H1 (cell line): ENCODE data around the gene EEF2K. TPM values are rescaled to one million over a fixed set of nuclear protein-coding genes. Genes with fewer than 3 reads are reported as not detected.

ENCODE experiments used
- CTCF ChIA-PET: fragments of 300-600 bp; sonication (Branson Sonifier 250); formaldehyde crosslinking; loops from one replicate; lab custom pipeline; 2021; ENCODE audit not compliant: partially characterized antibody; lab: Charles Lee
- POLR2A ChIA-PET: fragments of 300-600 bp; sonication (Branson Sonifier 250); formaldehyde crosslinking; loops from one replicate; lab custom pipeline; 2021; ENCODE audit warnings: inconsistent platforms; ENCODE audit not compliant: partially characterized antibody; lab: Charles Lee
- DNase-seq, 2 experiments: peaks; one replicate each; pipeline versions ENCODE4 v3.0.0 to v3.0.0-alpha.2; 2010 to 2022; ENCODE audit warnings: low spot score in 2 of 2, low read depth in 1 of 2, mixed read lengths in 1 of 2
- FAIRE-seq: peaks from 2 replicates; lab custom pipeline; 2011; peaks lifted over from hg19 to GRCh38; lab: Jason Lieb, UNC
- H2AFZ ChIP-seq: 2 replicates; pipeline ENCODE4 v1.8.1; 2012; ENCODE audit warnings: low read length, inconsistent platforms
- H2AK5ac ChIP-seq: 2 replicates; pipeline ENCODE4 v1.6.1; 2013; ENCODE audit warnings: low read depth, low read length
- H2BK120ac ChIP-seq: replicated peaks from 2 replicates; pipeline ENCODE3; 2013; ENCODE audit warnings: low read depth, low read length, inconsistent platforms
- H2BK12ac ChIP-seq: 2 replicates; pipeline ENCODE4 v1.6.1; 2013; ENCODE audit warnings: low read depth, low read length
- H2BK15ac ChIP-seq: 2 replicates; pipeline ENCODE4 v1.6.1; 2013; ENCODE audit warnings: low read length
- H2BK20ac ChIP-seq: 2 replicates; pipeline ENCODE4 v1.6.1; 2013; ENCODE audit warnings: low read length
- H2BK5ac ChIP-seq: 2 replicates; pipeline ENCODE4 v1.6.1; 2013; ENCODE audit warnings: low read depth, low read length
- H3K14ac ChIP-seq: 2 replicates; pipeline ENCODE4 v1.6.1; 2013; ENCODE audit warnings: inconsistent platforms; ENCODE audit not compliant: insufficient read length
- H3K18ac ChIP-seq: 2 replicates; pipeline ENCODE4 v1.6.1; 2013; ENCODE audit warnings: low read length; ENCODE audit errors: extremely low read depth
- H3K23ac ChIP-seq: 2 replicates; pipeline ENCODE4 v1.6.1; 2013; ENCODE audit warnings: inconsistent platforms; ENCODE audit not compliant: insufficient read length
- H3K23me2 ChIP-seq: 2 replicates; pipeline ENCODE4 v1.6.1; 2013; ENCODE audit warnings: low read depth, low read length
- H3K27ac ChIP-seq: 2 replicates; pipeline ENCODE4 v1.6.1; 2011; ENCODE audit warnings: low read depth, low read length, inconsistent platforms
- H3K27me3 ChIP-seq, 4 experiments: replicated peaks in 1 of 4; 1 replicate in 1 of 4; 2 replicates in 3 of 4; pipeline versions ENCODE4 v1.6.1 to v1.8.1; 2011 to 2013; ENCODE audit warnings: low read length in 3 of 4, mild to moderate bottlenecking in 3 of 4, inconsistent platforms in 2 of 4, mixed read lengths in 2 of 4, moderate library complexity in 1 of 4; ENCODE audit not compliant: control insufficient read depth in 3 of 4, insufficient read depth in 3 of 4; ENCODE audit errors: extremely low read depth in 1 of 4
- H3K36me3 ChIP-seq, 4 experiments: 2 replicates each; pipeline versions ENCODE4 v1.6.1 to v1.8.1; 2011 to 2013; ENCODE audit warnings: mild to moderate bottlenecking in 4 of 4, low read length in 3 of 4, moderate library complexity in 2 of 4, control low read depth in 1 of 4, inconsistent platforms in 1 of 4; ENCODE audit not compliant: insufficient read depth in 4 of 4, control insufficient read depth in 2 of 4
- H3K4ac ChIP-seq: replicated peaks from 2 replicates; pipeline ENCODE3; 2013; ENCODE audit warnings: low read length, low read depth, mixed read lengths, inconsistent platforms; ENCODE audit not compliant: insufficient read length
- H3K4me1 ChIP-seq, 4 experiments: replicated peaks in 1 of 4; 1 replicate in 1 of 4; 2 replicates in 3 of 4; pipeline versions ENCODE4 v1.6.1 to v1.8.1; 2011 to 2013; ENCODE audit warnings: low read length in 3 of 4, inconsistent platforms in 2 of 4, mixed read lengths in 1 of 4; ENCODE audit not compliant: insufficient read depth in 4 of 4, control insufficient read depth in 3 of 4
- H3K4me2 ChIP-seq, 2 experiments: 2 replicates each; pipeline versions ENCODE4 v1.6.1 to v1.8.1; 2011 to 2013; ENCODE audit warnings: low read depth in 2 of 2, low read length in 2 of 2, control low read depth in 1 of 2, inconsistent platforms in 1 of 2, mild to moderate bottlenecking in 1 of 2; ENCODE audit not compliant: insufficient read depth in 1 of 2
- H3K4me3 ChIP-seq, 4 experiments: fragments of 200-600, 300-600 bp in 1 of 4; sonication (generic), shearing (Covaris generic), sonication (Bioruptor Twin) in 1 of 4; 2 replicates each; pipeline versions ENCODE4 v1.5.1 to v1.8.1; 2011 to 2016; ENCODE audit warnings: low read length in 4 of 4, low read depth in 3 of 4, control low read depth in 2 of 4, inconsistent platforms in 2 of 4, mild to moderate bottlenecking in 2 of 4, mixed read lengths in 1 of 4, moderate library complexity in 1 of 4; ENCODE audit not compliant: insufficient read depth in 2 of 4; ENCODE audit errors: extremely low read depth in 1 of 4
- H3K56ac ChIP-seq: replicated peaks from 2 replicates; pipeline ENCODE3; 2013; ENCODE audit warnings: low read depth, mild to moderate bottlenecking, mixed read lengths, low read length, inconsistent platforms; ENCODE audit not compliant: insufficient read length
- H3K79me1 ChIP-seq: 2 replicates; pipeline ENCODE4 v1.6.1; 2013; ENCODE audit warnings: low read depth, low read length, control low read depth
- H3K79me2 ChIP-seq, 2 experiments: 2 replicates each; pipeline versions ENCODE4 v1.6.1 to v1.8.1; 2012 to 2013; ENCODE audit warnings: low read length in 2 of 2, mild to moderate bottlenecking in 2 of 2, inconsistent platforms in 1 of 2; ENCODE audit not compliant: insufficient read depth in 2 of 2, control insufficient read depth in 1 of 2
- H3K9ac ChIP-seq, 4 experiments: replicated peaks in 1 of 4; 1 replicate in 1 of 4; 2 replicates in 3 of 4; pipeline versions ENCODE4 v1.6.1 to v1.8.1; 2011 to 2013; ENCODE audit warnings: low read depth in 3 of 4, low read length in 3 of 4, control low read depth in 2 of 4, mild to moderate bottlenecking in 2 of 4, moderate library complexity in 2 of 4, inconsistent platforms in 1 of 4; ENCODE audit errors: extremely low read depth in 1 of 4
- H3K9me3 ChIP-seq, 2 experiments: 2 replicates each; pipeline versions ENCODE4 v1.6.1 to v1.8.1; 2012 to 2013; ENCODE audit warnings: mild to moderate bottlenecking in 2 of 2, moderate library complexity in 2 of 2, control low read depth in 1 of 2, inconsistent platforms in 1 of 2, low read depth in 1 of 2, low read length in 1 of 2, mixed read lengths in 1 of 2; ENCODE audit not compliant: insufficient read depth in 2 of 2
- H4K20me1 ChIP-seq, 2 experiments: replicated peaks in 1 of 2; 2 replicates each; pipeline versions ENCODE3 to v1.8.1; 2011 to 2013; ENCODE audit warnings: inconsistent platforms in 2 of 2, low read length in 2 of 2, mild to moderate bottlenecking in 1 of 2; ENCODE audit not compliant: insufficient read depth in 2 of 2, control insufficient read depth in 1 of 2
- H4K5ac ChIP-seq: 2 replicates; pipeline ENCODE4 v1.6.1; 2013; ENCODE audit warnings: low read length, low read depth, mixed read lengths, inconsistent platforms; ENCODE audit not compliant: insufficient read length
- H4K8ac ChIP-seq: 2 replicates; pipeline ENCODE4 v1.8.0; 2013; ENCODE audit warnings: mild to moderate bottlenecking, moderate library complexity, low read length, inconsistent platforms; ENCODE audit not compliant: insufficient read depth; ENCODE audit errors: extremely low read depth
- H4K91ac ChIP-seq: replicated peaks from 2 replicates; pipeline ENCODE3; 2013; ENCODE audit warnings: low read length, mixed read lengths, inconsistent platforms; ENCODE audit not compliant: insufficient read length
- CREB1 ChIP-seq: IDR thresholded peaks from 2 replicates; pipeline ENCODE4 v1.6.1; 2012; ENCODE audit warnings: inconsistent platforms
- EGR1 ChIP-seq: IDR thresholded peaks from 2 replicates; pipeline ENCODE4 v1.6.1; 2011; ENCODE audit warnings: low read depth, low read length, borderline replicate concordance
- GTF2F1 ChIP-seq: IDR thresholded peaks from 2 replicates; pipeline ENCODE4 v1.6.1; 2012; ENCODE audit warnings: low read depth, low read length, improper control_type of control experiment, borderline replicate concordance
- JUN ChIP-seq: IDR thresholded peaks from 2 replicates; pipeline ENCODE4 v1.6.1; 2011; ENCODE audit warnings: low read depth, mild to moderate bottlenecking, improper control_type of control experiment, low read length
- NRF1 ChIP-seq: IDR thresholded peaks from 2 replicates; pipeline ENCODE4 v1.6.1; 2011; ENCODE audit warnings: mild to moderate bottlenecking, low read depth, low read length, improper control_type of control experiment
- POU5F1 ChIP-seq: IDR thresholded peaks from 2 replicates; pipeline ENCODE4 v1.6.1; 2011; ENCODE audit warnings: low read depth, mild to moderate bottlenecking, low read length, moderate library complexity
- SUZ12 ChIP-seq: fragments of 200-600 bp; sonication (generic); IDR thresholded peaks from 2 replicates; pipeline ENCODE4 v1.6.1; 2012; ENCODE audit warnings: mild to moderate bottlenecking, inconsistent platforms, low read length, moderate library complexity, mixed read lengths
- TCF12 ChIP-seq: IDR thresholded peaks from 2 replicates; pipeline ENCODE4 v1.6.1; 2011; ENCODE audit warnings: low read depth, mild to moderate bottlenecking, low read length
- WGBS, 2 experiments: shearing (Covaris generic) in 1 of 2; methylation state at CpG; one replicate each; pipeline versions ENCODE4 v1.1.6 to v1.1.7; 2013 to 2015; ENCODE audit warnings: low lambda C conversion rate in 2 of 2, mixed read lengths in 2 of 2, inconsistent platforms in 1 of 2, low coverage in 1 of 2, missing lambda C conversion rate in 1 of 2; ENCODE audit not compliant: insufficient replicate concordance in 2 of 2, insufficient coverage in 1 of 2, insufficient read length in 1 of 2; ENCODE audit errors: extremely low coverage in 1 of 2, missing lambda C conversion rate in 1 of 2; 5-methylcytosine and 5-hydroxymethylcytosine counted together
- polyA plus RNA-seq, 7 experiments: library from polyadenylated mRNA; depleted of rRNA in 3 of 7; stranded (reverse) in 5 of 7; unstranded in 2 of 7; fragments of >200 nt in 5 of 7; fragments of 200-250 nt in 2 of 7; gene quantifications; 1 replicate in 5 of 7; 2 replicates in 1 of 7; 4 replicates in 1 of 7; pipeline versions ENCODE4 v1.2.1 to v1.2.3, GENCODE V29; 2011 to 2013; ENCODE audit warnings: missing spikeins in 2 of 7, mixed read lengths in 2 of 7
- total RNA-seq: library from RNA; stranded (reverse); fragmentation: NEBNext Ultra II Directional; extraction: Animal tissue kit (Norgen Biotek cat#: 25700); gene quantifications from 2 replicates; pipeline ENCODE4 v1.2.1, GENCODE V29; 2021
- TF ChIP-seq, protein P1 (sequence below): IDR thresholded peaks from 2 replicates; pipeline ENCODE4 v1.6.1; 2012; ENCODE audit warnings: low read length, inconsistent platforms
- TF ChIP-seq, protein P2 (sequence below): IDR thresholded peaks from 2 replicates; pipeline ENCODE4 v1.6.1; 2011; ENCODE audit warnings: low read length, improper control_type of control experiment

The EEF2K gene
- total and polyA plus RNA-seq, 2 of the 8 experiments (the other 6 are each of a cell fraction or from before 2014, with no cell fraction given): 14.9 to 30.2 TPM

DNA sequence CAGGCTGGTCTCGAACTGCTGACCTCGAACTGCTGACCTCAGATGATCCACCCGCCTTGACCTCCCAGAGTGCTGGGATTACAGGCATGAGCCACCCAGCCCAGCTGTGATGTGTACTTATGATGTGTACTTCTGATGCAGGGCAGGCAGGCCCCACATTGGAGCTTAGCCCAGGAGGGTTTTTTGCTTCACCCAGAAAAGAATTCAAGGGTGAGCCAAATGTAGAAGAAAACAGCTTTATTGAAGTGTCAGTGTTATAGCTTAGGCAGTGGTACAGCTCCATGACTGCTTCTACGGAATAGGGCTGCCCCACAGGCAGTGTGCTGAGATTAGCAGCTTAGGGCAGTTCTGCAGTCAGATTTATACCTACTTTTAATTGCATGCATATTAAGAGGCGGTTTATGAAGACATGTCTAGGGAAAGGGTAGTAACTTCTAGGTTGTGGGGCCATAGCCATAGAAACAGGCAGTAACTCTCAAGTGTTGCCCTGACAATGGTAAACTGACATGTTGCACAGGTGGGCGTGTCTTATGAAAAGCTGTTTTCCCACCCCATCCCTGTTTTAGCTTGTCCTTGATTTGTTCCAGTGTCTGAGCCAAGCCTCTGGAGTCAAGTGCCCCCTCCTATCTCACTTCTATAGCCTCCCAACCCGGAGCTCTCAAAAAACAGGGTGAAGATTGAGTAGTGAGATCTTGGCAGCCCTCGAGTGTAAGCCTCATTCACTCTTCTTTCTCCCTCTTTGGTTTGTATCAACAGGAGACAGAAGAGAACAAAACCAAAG, 67.0 kb downstream of the EEF2K start:
- H2BK15ac ChIP-seq: no peak overlapping the region
- no peaks in the 10 kb centered on the region for H3K79me1 ChIP-seq
- no peak overlapping the region for H2BK20ac ChIP-seq
- peaks cover 2 to 24% (median 6%) of the 10 kb centered on the region in 4 experiments; a peak in 7 of 8 replicates for H3K36me3 ChIP-seq
- no peak overlapping the region for H4K5ac ChIP-seq
- no peak overlapping the region for H2AK5ac ChIP-seq
- no peaks in the 10 kb centered on the region for H3K79me2 ChIP-seq
- ChIA-PET CTCF (interaction anchor here (0.9 to 1.2 kb wide), 2 partner anchors 10 to 27 kb away, joined by 3 to 5 read pairs; no protein-coding TSS in a partner anchor), POLR2A (interaction anchor here (0.6 to 1.5 kb wide), 4 partner anchors 8 to 22 kb away, joined by 3 to 6 read pairs (median 4); no protein-coding TSS in a partner anchor)
- no peaks in the 10 kb centered on the region for H3K4me1 ChIP-seq
- H3K27me3 ChIP-seq: no peaks in the 10 kb centered on the region
- H3K9me3 ChIP-seq: no peaks in the 10 kb centered on the region
- no peak for DNase-seq
- no peaks in the 10 kb centered on the region for H4K20me1 ChIP-seq
- H3K9ac ChIP-seq: no peak overlapping the region
- H3K27ac ChIP-seq: no peak overlapping the region
- H3K4me3 ChIP-seq: no peak overlapping the region
- H3K56ac ChIP-seq: no peak overlapping the region
- H4K91ac ChIP-seq: no peak overlapping the region
- H2BK5ac ChIP-seq: no peak overlapping the region
- H3K23ac ChIP-seq: no peak overlapping the region
- no peak overlapping the region for H2BK120ac ChIP-seq
- no peak overlapping the region for H3K18ac ChIP-seq
- no peak overlapping the region for H3K4ac ChIP-seq
- no peak for FAIRE-seq
- WGBS, 2 experiments: 95% methylated on average over 8 of the region's 8 CpGs; no CpG with 5 or more reads in 1 of the 2 experiments
- no peak overlapping the region for H2AFZ ChIP-seq
- no peak overlapping the region for H3K4me2 ChIP-seq
- H3K14ac ChIP-seq: no peak overlapping the region
- no peaks in the 10 kb centered on the region for H3K23me2 ChIP-seq
- no peak overlapping the region for H2BK12ac ChIP-seq
- no peak overlapping the region for H4K8ac ChIP-seq
- TF ChIP-seq NRF1: no peak
- no peak for TF ChIP-seq CREB1
- no peak for TF ChIP-seq EGR1
- TF ChIP-seq, protein P1, sequence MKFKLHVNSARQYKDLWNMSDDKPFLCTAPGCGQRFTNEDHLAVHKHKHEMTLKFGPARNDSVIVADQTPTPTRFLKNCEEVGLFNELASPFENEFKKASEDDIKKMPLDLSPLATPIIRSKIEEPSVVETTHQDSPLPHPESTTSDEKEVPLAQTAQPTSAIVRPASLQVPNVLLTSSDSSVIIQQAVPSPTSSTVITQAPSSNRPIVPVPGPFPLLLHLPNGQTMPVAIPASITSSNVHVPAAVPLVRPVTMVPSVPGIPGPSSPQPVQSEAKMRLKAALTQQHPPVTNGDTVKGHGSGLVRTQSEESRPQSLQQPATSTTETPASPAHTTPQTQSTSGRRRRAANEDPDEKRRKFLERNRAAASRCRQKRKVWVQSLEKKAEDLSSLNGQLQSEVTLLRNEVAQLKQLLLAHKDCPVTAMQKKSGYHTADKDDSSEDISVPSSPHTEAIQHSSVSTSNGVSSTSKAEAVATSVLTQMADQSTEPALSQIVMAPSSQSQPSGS: no peak
- no peak for TF ChIP-seq JUN
- TF ChIP-seq POU5F1: no peak
- TF ChIP-seq TCF12: no peak
- no peak for TF ChIP-seq SUZ12
- no peak for TF ChIP-seq GTF2F1
- TF ChIP-seq, protein P2, sequence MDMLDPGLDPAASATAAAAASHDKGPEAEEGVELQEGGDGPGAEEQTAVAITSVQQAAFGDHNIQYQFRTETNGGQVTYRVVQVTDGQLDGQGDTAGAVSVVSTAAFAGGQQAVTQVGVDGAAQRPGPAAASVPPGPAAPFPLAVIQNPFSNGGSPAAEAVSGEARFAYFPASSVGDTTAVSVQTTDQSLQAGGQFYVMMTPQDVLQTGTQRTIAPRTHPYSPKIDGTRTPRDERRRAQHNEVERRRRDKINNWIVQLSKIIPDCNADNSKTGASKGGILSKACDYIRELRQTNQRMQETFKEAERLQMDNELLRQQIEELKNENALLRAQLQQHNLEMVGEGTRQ: no peak
